PC-9 (cell line): Measurements from ENCODE around the gene RPS21. TPM values are rescaled to one million over a fixed set of nuclear protein-coding genes. Genes with fewer than 3 reads are reported as not detected.
A peak's percentile ranks its signal among the peaks of the same experiment; 100 is the strongest.

ENCODE experiments used
- BruUV-seq: library from RNA; stranded (reverse); fragments of 400-500 nt; replicated peaks from 2 replicates; lab custom pipeline; 2021; lab: Mats Ljungman, UMichigan
- CTCF ChIA-PET: fragments of 300-600 bp; sonication (Branson Sonifier 250); formaldehyde crosslinking; loops from one replicate; lab custom pipeline; 2022; ENCODE audit warnings: antibody characterized with exemption; lab: Charles Lee
- POLR2A ChIA-PET: fragments of 300-600 bp; sonication (Branson Sonifier 250); formaldehyde crosslinking; loops from one replicate; lab custom pipeline; 2022; ENCODE audit warnings: antibody characterized with exemption; ENCODE audit not compliant: unreplicated experiment; lab: Charles Lee
- DNase-seq, 2 experiments: peaks; one replicate each; pipeline versions ENCODE4 v3.0.0 to v3.0.0-alpha.2; 2015 to 2022; ENCODE audit warnings: mixed read lengths in 1 of 2
- H2AFZ ChIP-seq: fragments of 200-600 bp; sonication (generic); 2 replicates; pipeline ENCODE4 v1.8.1; 2017; ENCODE audit warnings: antibody characterized with exemption
- H3F3A ChIP-seq: fragments of 200-600 bp; sonication (generic); 2 replicates; pipeline ENCODE4 v1.8.1; 2017; ENCODE audit warnings: antibody characterized with exemption, mild to moderate bottlenecking, low read depth; ENCODE audit not compliant: insufficient read depth
- H3K27ac ChIP-seq: fragments of 200-600 bp; sonication (generic); 2 replicates; pipeline ENCODE4 v1.6.1; 2016; ENCODE audit warnings: mixed run types
- H3K27me3 ChIP-seq: fragments of 200-600 bp; sonication (generic); 2 replicates; pipeline ENCODE4 v1.6.1; 2016; ENCODE audit warnings: low read depth, mixed run types; ENCODE audit not compliant: insufficient read depth
- H3K36me3 ChIP-seq: fragments of 200-600 bp; sonication (generic); 2 replicates; pipeline ENCODE4 v1.6.1; 2016; ENCODE audit warnings: low read depth, mixed run types
- H3K4me1 ChIP-seq: fragments of 200-600 bp; sonication (generic); replicated peaks from 2 replicates; pipeline ENCODE4 v1.6.1; 2016; ENCODE audit warnings: mixed run types; ENCODE audit not compliant: insufficient read depth
- H3K4me2 ChIP-seq: fragments of 200-600 bp; sonication (generic); 2 replicates; pipeline ENCODE4 v1.6.1; 2017; ENCODE audit warnings: mixed run types
- H3K4me3 ChIP-seq: fragments of 200-600 bp; sonication (generic); 2 replicates; pipeline ENCODE4 v1.6.1; 2016; ENCODE audit warnings: mixed run types
- H3K79me2 ChIP-seq: fragments of 200-600 bp; sonication (generic); 2 replicates; pipeline ENCODE4 v1.6.1; 2017; ENCODE audit warnings: low read depth, mixed run types
- H3K9me2 ChIP-seq: fragments of 200-600 bp; sonication (generic); 2 replicates; pipeline ENCODE4 v1.8.1; 2017; ENCODE audit warnings: mild to moderate bottlenecking; ENCODE audit not compliant: insufficient read depth
- H3K9me3 ChIP-seq: fragments of 200-600 bp; sonication (generic); 2 replicates; pipeline ENCODE4 v1.8.1; 2016; ENCODE audit warnings: low read depth; ENCODE audit not compliant: insufficient read depth
- H4K20me1 ChIP-seq: fragments of 200-600 bp; sonication (generic); 2 replicates; pipeline ENCODE4 v1.8.1; 2017; ENCODE audit not compliant: insufficient read depth
- CTCF ChIP-seq: fragments of 200-600 bp; sonication (generic); conservative IDR thresholded peaks from 2 replicates; pipeline ENCODE4 v1.6.1; 2017; ENCODE audit warnings: mixed run types, antibody characterized with exemption, mild to moderate bottlenecking, moderate library complexity
- EZH2 ChIP-seq: fragments of 200-600 bp; sonication (generic); IDR thresholded peaks from 2 replicates; pipeline ENCODE4 v1.8.0; 2017; ENCODE audit warnings: antibody characterized with exemption, low read depth
- intact Hi-C: fragments of 100-400 bp; cut with micrococcal nuclease; formaldehyde crosslinking; loops from one replicate; pipeline ENCODE4 v1.10.0; 2022; ENCODE audit not compliant: unreplicated experiment
- total RNA-seq: library from RNA; stranded (reverse); gene quantifications from 2 replicates; pipeline ENCODE4 v1.2.3, GENCODE V29; 2021

Gene RPS21
- total RNA-seq, 1 experiment from 2014 or later: 2,275 TPM

GRCh38 chr20:62406635-62407176 is 19.8 kb downstream of the RPS21 start:
- Histone ChIP-seq H3K36me3 (no peaks in the 10 kb centered on the region), H3F3A (peaks cover 25% of the 10 kb centered on the region; the same call in 1 of the 2 replicates), H3K9me2 (no peaks in the 10 kb centered on the region), H3K79me2 (no peaks in the 10 kb centered on the region), H3K9me3 (no peaks in the 10 kb centered on the region), H3K4me2 (peak overlapping the region; percentile 97), H3K27ac (no peak overlapping the region), H2AFZ (no peak overlapping the region), H3K4me3 (peak overlapping the region; percentile 72), H3K4me1 (peaks cover 18% of the 10 kb centered on the region), H4K20me1 (peaks cover 6% of the 10 kb centered on the region; the same call in 1 of the 2 replicates), H3K27me3 (no peaks in the 10 kb centered on the region)
- intact Hi-C loops: loop anchor here (5.0 to 10.0 kb wide), 4 partner anchors 216 to 392 kb away; no protein-coding TSS in a partner anchor
- TF ChIP-seq CTCF (no peak), EZH2 (no peak)
- DNase-seq: no peak
- no TSS peak for BruUV-seq
- ChIA-PET CTCF (no interaction called here), POLR2A (no interaction called here)

- Histone ChIP-seq H4K20me1 (peaks cover 11% of the 10 kb centered on the region; the same call in 1 of the 2 replicates), H2AFZ (peak within 1 kb of the TSS; percentile 81), H3K4me1 (peaks cover 18% of the 10 kb centered on the region), H3K27me3 (no peaks in the 10 kb centered on the region), H3K4me2 (peak within 1 kb of the TSS; percentile 97), H3F3A (peaks cover 24% of the 10 kb centered on the region; the same call in 1 of the 2 replicates), H3K4me3 (peak within 1 kb of the TSS; percentile 72), H3K9me3 (no peaks in the 10 kb centered on the region), H3K79me2 (no peaks in the 10 kb centered on the region), H3K36me3 (no peaks in the 10 kb centered on the region), H3K27ac (no peak within 1 kb of the TSS), H3K9me2 (no peaks in the 10 kb centered on the region)
- DNase-seq: peak; percentile 85 to 96
- no TSS peak for BruUV-seq
- no peak for TF ChIP-seq EZH2
- peak; percentile 35; the same call in 1 of the 2 replicates for TF ChIP-seq CTCF
- POLR2A ChIA-PET: no interaction called here
- CTCF ChIA-PET: interaction anchor here (0.6 kb wide), 1 partner anchor 209 kb away, joined by 3 read pairs; no protein-coding TSS in a partner anchor
- intact Hi-C loops: loop anchor here (5.0 to 10.0 kb wide), 4 partner anchors 215 to 393 kb away; no protein-coding TSS in a partner anchor
Measured at GRCh38 chr20:62407221-62407992, 20.5 kb downstream of the RPS21 start, which contains the start of gene CABLES2. Gene CABLES2 (minus strand): TSS chr20:62407285. CDS start chr20:62407276, 9 bp downstream.

GRCh38 chr20:62408055-62408454 is 21.2 kb downstream of the RPS21 start:
- no peaks in the 10 kb centered on the region for H3K9me3 ChIP-seq
- H3K4me3 ChIP-seq: no peak overlapping the region
- H3K36me3 ChIP-seq: no peaks in the 10 kb centered on the region
- DNase-seq: no peak
- no peak overlapping the region for H3K27ac ChIP-seq
- H3K9me2 ChIP-seq: no peaks in the 10 kb centered on the region
- no peaks in the 10 kb centered on the region for H3K27me3 ChIP-seq
- intact Hi-C loops: loop anchor here (5.0 to 10.0 kb wide), 4 partner anchors 214 to 393 kb away; no protein-coding TSS in a partner anchor
- H3K4me1 ChIP-seq: peaks cover 18% of the 10 kb centered on the region
- H3F3A ChIP-seq: peaks cover 21% of the 10 kb centered on the region; the same call in 1 of the 2 replicates
- H4K20me1 ChIP-seq: peaks cover 11% of the 10 kb centered on the region; the same call in 1 of the 2 replicates
- BruUV-seq: no TSS peak
- ChIA-PET CTCF (no interaction called here), POLR2A (no interaction called here)
- H2AFZ ChIP-seq: no peak overlapping the region
- TF ChIP-seq CTCF (no peak), EZH2 (no peak)
- peak overlapping the region; percentile 72 for H3K4me2 ChIP-seq
- H3K79me2 ChIP-seq: no peaks in the 10 kb centered on the region
